ENCODE data around the gene KRT1. TPM values are rescaled to one million over a fixed set of nuclear protein-coding genes. Genes with fewer than 3 reads are reported as not detected.
"Not testable (repeated sequence)": the region's sequence is repeated elsewhere in the genome, so short reads cannot be mapped to it uniquely, and the experiment has no call there.

The KRT1 gene
- polyA plus RNA-seq, 6 donors from 2014 or later = 0.44 TPM; not detected in 5

GRCh38 chr12:52712122-52712521, 31.9 kb upstream of the KRT1 start:
- peaks cover 41 to 68% (median 59%) of the 10 kb centered on the region in 3 donors for H3K27me3 Mint-ChIP-seq
- not testable (repeated sequence) for DNase-seq; H3K36me3 Mint-ChIP-seq; H3K4me3 Mint-ChIP-seq; H3K27ac Mint-ChIP-seq; ATAC-seq (ENCODE audit: low read depth in 2 of 2); H3K4me1 Mint-ChIP-seq; H3K9me3 Mint-ChIP-seq

GRCh38 chr12:52710730-52711129, 30.5 kb upstream of the KRT1 start:
- no peak for DNase-seq
- Mint-ChIP-seq H3K4me1 (peaks cover 0 to 6% (median 5%) of the 10 kb centered on the region in 3 donors), H3K4me3 (no peak overlapping the region), H3K36me3 (no peaks in the 10 kb centered on the region), H3K27ac (no peak overlapping the region), H3K9me3 (peaks cover 0 to 6% (median 0%) of the 10 kb centered on the region in 7 donors), H3K27me3 (peaks cover 32 to 61% (median 53%) of the 10 kb centered on the region in 3 donors)
- no peak for ATAC-seq (ENCODE audit: low read depth in 2 of 2)

- DNase-seq (no peak), ATAC-seq (ENCODE audit: low read depth in 2 of 2) (no peak)
- H3K27me3 Mint-ChIP-seq = peaks cover 28 to 40% (median 37%) of the 10 kb centered on the region in 3 donors
- peaks cover 0 to 3% (median 0%) of the 10 kb centered on the region in 7 donors for H3K9me3 Mint-ChIP-seq
- no peaks in the 10 kb centered on the region for H3K36me3 Mint-ChIP-seq
- no peak overlapping the region for H3K4me3 Mint-ChIP-seq
- H3K4me1 Mint-ChIP-seq = no peaks in the 10 kb centered on the region
- H3K27ac Mint-ChIP-seq = peak overlapping the region in 1 of 6 donors; percentile 84
Measured at GRCh38 chr12:52708010-52708409, 27.8 kb upstream of the KRT1 start.

- H3K27me3 Mint-ChIP-seq = peaks cover 28 to 54% (median 50%) of the 10 kb centered on the region in 3 donors
- H3K9me3 Mint-ChIP-seq = no peaks in the 10 kb centered on the region
- ATAC-seq (ENCODE audit: low read depth in 2 of 2) (no peak), DNase-seq (no peak)
- H3K4me3 Mint-ChIP-seq = no peak overlapping the region
- H3K4me1 Mint-ChIP-seq = no peaks in the 10 kb centered on the region
- H3K36me3 Mint-ChIP-seq = no peaks in the 10 kb centered on the region
- no peak overlapping the region for H3K27ac Mint-ChIP-seq
Measured at GRCh38 chr12:52704464-52704863, 24.3 kb upstream of the KRT1 start.

GRCh38 chr12:52703878-52704277, 23.7 kb upstream of the KRT1 start:
- H3K9me3 Mint-ChIP-seq = no peaks in the 10 kb centered on the region
- DNase-seq (no peak), ATAC-seq (ENCODE audit: low read depth in 2 of 2) (no peak)
- no peaks in the 10 kb centered on the region for H3K36me3 Mint-ChIP-seq
- H3K27me3 Mint-ChIP-seq = peaks cover 28 to 57% (median 49%) of the 10 kb centered on the region in 3 donors
- no peak overlapping the region for H3K27ac Mint-ChIP-seq
- no peak overlapping the region for H3K4me3 Mint-ChIP-seq
- no peaks in the 10 kb centered on the region for H3K4me1 Mint-ChIP-seq

- Mint-ChIP-seq H3K9me3 (no peaks in the 10 kb centered on the region), H3K36me3 (no peaks in the 10 kb centered on the region), H3K27ac (no peak within 1 kb of the TSS), H3K4me3 (no peak within 1 kb of the TSS), H3K27me3 (peaks cover 25 to 53% (median 48%) of the 10 kb centered on the region in 3 donors), H3K4me1 (no peaks in the 10 kb centered on the region)
- no peak for DNase-seq
- ATAC-seq (ENCODE audit: low read depth in 2 of 2) = no peak
Measured at GRCh38 chr12:52703424-52703823, 23.2 kb upstream of the KRT1 start, which contains the start of gene KRT77. Gene KRT77 (minus strand): TSS chr12:52703524. CDS start chr12:52703434, 90 bp downstream.

GRCh38 chr12:52702338-52702737, 22.1 kb upstream of the KRT1 start:
- H3K4me3 Mint-ChIP-seq = no peak overlapping the region
- H3K27ac Mint-ChIP-seq = no peak overlapping the region
- no peaks in the 10 kb centered on the region for H3K4me1 Mint-ChIP-seq
- H3K27me3 Mint-ChIP-seq = peaks cover 27 to 60% (median 46%) of the 10 kb centered on the region in 3 donors
- ATAC-seq (ENCODE audit: low read depth in 2 of 2) (no peak), DNase-seq (no peak)
- H3K36me3 Mint-ChIP-seq = no peaks in the 10 kb centered on the region
- no peaks in the 10 kb centered on the region for H3K9me3 Mint-ChIP-seq

GRCh38 chr12:52701281-52701680, 21.1 kb upstream of the KRT1 start:
- Mint-ChIP-seq H3K27ac (no peak overlapping the region), H3K4me3 (peak overlapping the region in 1 of 8 donors; percentile 52), H3K4me1 (no peaks in the 10 kb centered on the region), H3K27me3 (peaks cover 24 to 61% (median 44%) of the 10 kb centered on the region in 3 donors), H3K9me3 (no peaks in the 10 kb centered on the region), H3K36me3 (no peaks in the 10 kb centered on the region)
- ATAC-seq (ENCODE audit: low read depth in 2 of 2) (no peak), DNase-seq (no peak)

GRCh38 chr12:52699960-52700359, 19.8 kb upstream of the KRT1 start:
- peak overlapping the region in 1 of 8 donors; percentile 58 for H3K4me3 Mint-ChIP-seq
- no peaks in the 10 kb centered on the region for H3K4me1 Mint-ChIP-seq
- peak overlapping the region in 1 of 6 donors; percentile 57 for H3K27ac Mint-ChIP-seq
- H3K36me3 Mint-ChIP-seq = no peaks in the 10 kb centered on the region
- H3K9me3 Mint-ChIP-seq = no peaks in the 10 kb centered on the region
- no peak for DNase-seq
- H3K27me3 Mint-ChIP-seq = peaks cover 21 to 70% (median 55%) of the 10 kb centered on the region in 3 donors
- ATAC-seq (ENCODE audit: low read depth in 2 of 2) = no peak

GRCh38 chr12:52699373-52699772, 19.2 kb upstream of the KRT1 start:
- Mint-ChIP-seq H3K9me3 (no peaks in the 10 kb centered on the region), H3K27ac (no peak overlapping the region), H3K36me3 (no peaks in the 10 kb centered on the region), H3K4me1 (no peaks in the 10 kb centered on the region), H3K4me3 (no peak overlapping the region), H3K27me3 (peaks cover 21 to 73% (median 61%) of the 10 kb centered on the region in 3 donors)
- ATAC-seq (ENCODE audit: low read depth in 2 of 2) (no peak), DNase-seq (no peak)

- H3K27me3 Mint-ChIP-seq = peaks cover 18 to 71% (median 63%) of the 10 kb centered on the region in 3 donors
- no peak overlapping the region for H3K4me3 Mint-ChIP-seq
- no peaks in the 10 kb centered on the region for H3K4me1 Mint-ChIP-seq
- DNase-seq = no peak
- no peaks in the 10 kb centered on the region for H3K36me3 Mint-ChIP-seq
- no peak overlapping the region for H3K27ac Mint-ChIP-seq
- H3K9me3 Mint-ChIP-seq = no peaks in the 10 kb centered on the region
- no peak for ATAC-seq (ENCODE audit: low read depth in 2 of 2)
Measured at GRCh38 chr12:52698651-52699340, 18.6 kb upstream of the KRT1 start.

GRCh38 chr12:52697058-52697582, 16.9 kb upstream of the KRT1 start:
- Mint-ChIP-seq H3K27me3 (peaks cover 20 to 70% (median 68%) of the 10 kb centered on the region in 3 donors), H3K36me3 (no peaks in the 10 kb centered on the region), H3K9me3 (no peaks in the 10 kb centered on the region), H3K4me3 (no peak overlapping the region), H3K27ac (no peak overlapping the region), H3K4me1 (no peaks in the 10 kb centered on the region)
- DNase-seq = no peak
- ATAC-seq (ENCODE audit: low read depth in 2 of 2) = no peak

- Mint-ChIP-seq H3K4me3 (no peak overlapping the region), H3K27me3 (peaks cover 18 to 70% (median 68%) of the 10 kb centered on the region in 3 donors), H3K27ac (no peak overlapping the region), H3K36me3 (no peaks in the 10 kb centered on the region), H3K9me3 (no peaks in the 10 kb centered on the region), H3K4me1 (peaks cover 2 to 3% (median 2%) of the 10 kb centered on the region in 3 donors)
- DNase-seq (no peak), ATAC-seq (ENCODE audit: low read depth in 2 of 2) (no peak)
Measured at GRCh38 chr12:52696588-52696987, 16.4 kb upstream of the KRT1 start.

- Mint-ChIP-seq H3K36me3 (no peaks in the 10 kb centered on the region), H3K4me1 (peaks cover 11 to 13% (median 12%) of the 10 kb centered on the region in 3 donors), H3K4me3 (no peak overlapping the region), H3K27me3 (peaks cover 24 to 74% (median 72%) of the 10 kb centered on the region in 3 donors), H3K27ac (no peak overlapping the region), H3K9me3 (no peaks in the 10 kb centered on the region)
- no peak for ATAC-seq (ENCODE audit: low read depth in 2 of 2)
- no peak for DNase-seq
Measured at GRCh38 chr12:52695039-52695438, 14.8 kb upstream of the KRT1 start.

Measured in naive B cell (primary cell).